NOMO-1 (cell line): ENCODE measurements around the gene ADAMTS19.

Experiments used
- DNase-seq, 2 experiments: peaks; one replicate each; lab custom pipeline; 2025; ENCODE audit not compliant: unreplicated experiment in 2 of 2; lab: John Stamatoyannopoulos, UW

ADAMTS19 gene

GRCh38 chr5:129661366-129662035 is 201.4 kb downstream of the ADAMTS19 start:
- no peak for DNase-seq

GRCh38 chr5:129664336-129664937 is 204.3 kb downstream of the ADAMTS19 start:
- no peak for DNase-seq

- no peak for DNase-seq
Measured at GRCh38 chr5:129670957-129671500, 210.9 kb downstream of the ADAMTS19 start.

GRCh38 chr5:129672006-129672405 is 211.9 kb downstream of the ADAMTS19 start:
- DNase-seq = no peak

- DNase-seq = no peak
Measured at GRCh38 chr5:129679671-129680070, 219.6 kb downstream of the ADAMTS19 start.

- no peak for DNase-seq
Measured at GRCh38 chr5:129687941-129688340, 227.8 kb downstream of the ADAMTS19 start.

GRCh38 chr5:129689045-129689444 is 228.9 kb downstream of the ADAMTS19 start:
- DNase-seq = no peak

GRCh38 chr5:129691220-129691619 is 231.1 kb downstream of the ADAMTS19 start:
- no peak for DNase-seq

- DNase-seq = no peak
Measured at GRCh38 chr5:129696636-129697035, 236.5 kb downstream of the ADAMTS19 start.

- no peak for DNase-seq
Measured at GRCh38 chr5:129698661-129699060, 238.6 kb downstream of the ADAMTS19 start.

GRCh38 chr5:129716235-129716634 is 256.1 kb downstream of the ADAMTS19 start:
- no peak for DNase-seq

- DNase-seq = no peak
Measured at GRCh38 chr5:129716651-129717050, 256.6 kb downstream of the ADAMTS19 start.

GRCh38 chr5:129717751-129718310 is 257.7 kb downstream of the ADAMTS19 start:
- DNase-seq = no peak

GRCh38 chr5:129718471-129719090 is 258.5 kb downstream of the ADAMTS19 start:
- DNase-seq = no peak

- DNase-seq = no peak
Measured at GRCh38 chr5:129724222-129724621, 264.1 kb downstream of the ADAMTS19 start.

GRCh38 chr5:129724647-129725046 is 264.5 kb downstream of the ADAMTS19 start:
- no peak for DNase-seq

GRCh38 chr5:129739773-129740172 is 279.7 kb downstream of the ADAMTS19 start:
- no peak for DNase-seq

GRCh38 chr5:129743541-129744187 is 283.6 kb downstream of the ADAMTS19 start:
- no peak for DNase-seq

- DNase-seq = no peak
Measured at GRCh38 chr5:129745997-129746396, 285.9 kb downstream of the ADAMTS19 start.

- no peak for DNase-seq
Measured at GRCh38 chr5:129746876-129747275, 286.8 kb downstream of the ADAMTS19 start.
